Endothelial cell of umbilical vein (primary cell): Measurements from ENCODE around the gene OR6C76. TPM values are rescaled to one million over a fixed set of nuclear protein-coding genes. Genes with fewer than 3 reads are reported as not detected.

ENCODE experiments used
- BruUV-seq: library from RNA; stranded (reverse); fragments of 400-500 nt; replicated peaks from 2 replicates; lab custom pipeline; 2021; lab: Mats Ljungman, UMichigan
- CTCF ChIA-PET: fragments of 300-600, 350-600 bp; sonication (Branson Sonifier 250); formaldehyde crosslinking; loops from one replicate; lab custom pipeline; 2021; ENCODE audit warnings: antibody characterized with exemption, inconsistent platforms; lab: Charles Lee
- POLR2A ChIA-PET: fragments of 300-600, 350-600 bp; sonication (Branson Sonifier 250); formaldehyde crosslinking; loops from one replicate; lab custom pipeline; 2021; ENCODE audit warnings: antibody characterized with exemption, inconsistent platforms; lab: Charles Lee
- DNase-seq: peaks from one replicate; pipeline ENCODE4 v3.0.0-alpha.2; 2011; ENCODE audit warnings: low read depth, low spot score
- FAIRE-seq: peaks from 2 replicates; lab custom pipeline; 2011; peaks lifted over from hg19 to GRCh38; lab: Jason Lieb, UNC
- H2AFZ ChIP-seq: 2 replicates; pipeline ENCODE4 v1.6.0; 2012; ENCODE audit warnings: low read depth, low read length, control low read depth, inconsistent platforms
- H3K27ac ChIP-seq: 2 replicates; pipeline ENCODE4 v1.5.1; 2011; ENCODE audit warnings: low read depth, mild to moderate bottlenecking, control low read depth, low read length, moderate library complexity; ENCODE audit not compliant: insufficient read depth
- H3K27me3 ChIP-seq, 2 experiments: 2 replicates each; pipeline versions ENCODE4 v1.6.0 to v1.6.1; 2011; ENCODE audit warnings: low read length in 2 of 2, mixed read lengths in 1 of 2; ENCODE audit not compliant: control insufficient read depth in 2 of 2, insufficient read depth in 2 of 2
- H3K36me3 ChIP-seq, 2 experiments: 2 replicates in 1 of 2; 3 replicates in 1 of 2; pipeline ENCODE4 v1.5.1; 2011; ENCODE audit warnings: low read length in 2 of 2, mild to moderate bottlenecking in 1 of 2, moderate library complexity in 1 of 2; ENCODE audit not compliant: control insufficient read depth in 2 of 2, insufficient read depth in 2 of 2; ENCODE audit errors: extremely low read depth in 1 of 2
- H3K4me1 ChIP-seq: 3 replicates; pipeline ENCODE4 v1.5.1; 2011; ENCODE audit warnings: mild to moderate bottlenecking, low read length; ENCODE audit not compliant: control insufficient read depth, insufficient read depth; ENCODE audit errors: extremely low read depth
- H3K4me2 ChIP-seq: 2 replicates; pipeline ENCODE4 v1.6.1; 2011; ENCODE audit warnings: low read length, control low read depth, mixed read lengths; ENCODE audit not compliant: insufficient read depth
- H3K4me3 ChIP-seq, 3 experiments: fragments of 200-600 bp in 1 of 3; sonication (generic), shearing (Covaris generic) in 1 of 3; replicated peaks in 1 of 3; 2 replicates each; pipeline ENCODE4 v1.5.1; 2011 to 2016; ENCODE audit warnings: control low read depth in 3 of 3, low read length in 3 of 3, mild to moderate bottlenecking in 2 of 3, inconsistent platforms in 1 of 3, low read depth in 1 of 3, moderate library complexity in 1 of 3; ENCODE audit not compliant: insufficient read depth in 1 of 3
- H3K79me2 ChIP-seq: 2 replicates; pipeline ENCODE4 v1.6.0; 2012; ENCODE audit warnings: low read length, inconsistent platforms; ENCODE audit not compliant: control insufficient read depth, insufficient read depth
- H3K9ac ChIP-seq: replicated peaks from 2 replicates; pipeline ENCODE3; 2011; ENCODE audit warnings: low read length, control low read depth; ENCODE audit not compliant: insufficient read depth; ENCODE audit errors: extremely low read depth
- H3K9me1 ChIP-seq: replicated peaks from 3 replicates; pipeline ENCODE4 v1.6.0; 2011; ENCODE audit warnings: mild to moderate bottlenecking, low read length; ENCODE audit not compliant: control insufficient read depth, insufficient read depth; ENCODE audit errors: extremely low read depth
- H3K9me3 ChIP-seq: replicated peaks from 2 replicates; pipeline ENCODE4 v1.5.1; 2012; ENCODE audit warnings: low read length, inconsistent platforms; ENCODE audit not compliant: control insufficient read depth, insufficient read depth
- H4K20me1 ChIP-seq: replicated peaks from 2 replicates; pipeline ENCODE3; 2011; ENCODE audit warnings: mild to moderate bottlenecking, low read length; ENCODE audit not compliant: control insufficient read depth, insufficient read depth; ENCODE audit errors: extremely low read depth
- EZH2 ChIP-seq: IDR thresholded peaks from 2 replicates; pipeline ENCODE4 v1.6.1; 2012; ENCODE audit warnings: borderline replicate concordance, low read depth, mild to moderate bottlenecking, moderate library complexity, low read length, inconsistent platforms; ENCODE audit not compliant: severe bottlenecking
- FOS ChIP-seq: IDR thresholded peaks from 2 replicates; pipeline ENCODE4 v1.6.1; 2011; ENCODE audit warnings: mild to moderate bottlenecking, low read length, moderate library complexity, borderline replicate concordance; ENCODE audit not compliant: insufficient read depth
- GATA2 ChIP-seq: IDR thresholded peaks from 2 replicates; pipeline ENCODE4 v1.7.0; 2011; ENCODE audit warnings: low read depth, mild to moderate bottlenecking, moderate library complexity, mixed read lengths, low read length; ENCODE audit not compliant: insufficient read length, insufficient read depth
- JUN ChIP-seq: IDR thresholded peaks from 2 replicates; pipeline ENCODE4 v1.6.1; 2011; ENCODE audit warnings: borderline replicate concordance, low read depth; ENCODE audit not compliant: insufficient read length, insufficient read depth
- MYC ChIP-seq: IDR thresholded peaks from one replicate; pipeline ENCODE4 v1.6.1; 2011; ENCODE audit warnings: mild to moderate bottlenecking, low read depth, low read length
- POLR2A ChIP-seq: IDR thresholded peaks from 2 replicates; pipeline ENCODE4 v1.6.1; 2012; ENCODE audit warnings: low read depth, mild to moderate bottlenecking, control low read depth, low read length
- POLR2AphosphoS5 ChIP-seq: IDR thresholded peaks from 2 replicates; pipeline ENCODE4 v1.6.1; 2012; ENCODE audit warnings: low read depth, mild to moderate bottlenecking, control low read depth, low read length, moderate library complexity; ENCODE audit not compliant: insufficient read depth
- dilution Hi-C: fragments of 300-500 bp; cut with MboI; formaldehyde crosslinking; loops from one replicate; pipeline ENCODE4 v1.15.0; 2019; ENCODE audit warnings: low sequenced_read_pairs; ENCODE audit not compliant: extremely low pct_ligation_motif_present
- intact Hi-C: fragments of 100-400 bp; cut with micrococcal nuclease; formaldehyde crosslinking; loops from one replicate; pipeline ENCODE4 v1.10.0; 2022
- polyA plus RNA-seq, 4 experiments: library from polyadenylated mRNA; depleted of rRNA in 3 of 4; stranded (reverse) in 3 of 4; unstranded in 1 of 4; fragments of >200 nt; gene quantifications; 2 replicates each; pipeline versions ENCODE4 v1.2.1 to v1.2.3, GENCODE V29; 2011 to 2012; ENCODE audit warnings: missing spikeins in 1 of 4
- total RNA-seq: library from RNA; stranded (reverse); gene quantifications from 2 replicates; pipeline ENCODE4 v1.2.3, GENCODE V29; 2021
- TF ChIP-seq, protein P1 (sequence below), 2 donors: IDR thresholded peaks; 1 replicate in 1 of 2; 2 replicates in 1 of 2; pipeline ENCODE4 v1.5.1; 2011; ENCODE audit warnings: low read length in 2 of 2, mild to moderate bottlenecking in 2 of 2, moderate library complexity in 2 of 2, control low read depth in 1 of 2, inconsistent platforms in 1 of 2, low read depth in 1 of 2; ENCODE audit not compliant: insufficient read depth in 1 of 2; ENCODE audit errors: extremely low read depth in 1 of 2
- TF ChIP-seq, protein P2 (sequence below): IDR thresholded peaks from 2 replicates; pipeline ENCODE4 v1.6.1; 2011; ENCODE audit not compliant: insufficient read depth, insufficient read length

Gene OR6C76
- total and polyA plus RNA-seq, 2 donors (not counting 3 experiments of a cell fraction or from before 2014, with no cell fraction given): not detected

DNA sequence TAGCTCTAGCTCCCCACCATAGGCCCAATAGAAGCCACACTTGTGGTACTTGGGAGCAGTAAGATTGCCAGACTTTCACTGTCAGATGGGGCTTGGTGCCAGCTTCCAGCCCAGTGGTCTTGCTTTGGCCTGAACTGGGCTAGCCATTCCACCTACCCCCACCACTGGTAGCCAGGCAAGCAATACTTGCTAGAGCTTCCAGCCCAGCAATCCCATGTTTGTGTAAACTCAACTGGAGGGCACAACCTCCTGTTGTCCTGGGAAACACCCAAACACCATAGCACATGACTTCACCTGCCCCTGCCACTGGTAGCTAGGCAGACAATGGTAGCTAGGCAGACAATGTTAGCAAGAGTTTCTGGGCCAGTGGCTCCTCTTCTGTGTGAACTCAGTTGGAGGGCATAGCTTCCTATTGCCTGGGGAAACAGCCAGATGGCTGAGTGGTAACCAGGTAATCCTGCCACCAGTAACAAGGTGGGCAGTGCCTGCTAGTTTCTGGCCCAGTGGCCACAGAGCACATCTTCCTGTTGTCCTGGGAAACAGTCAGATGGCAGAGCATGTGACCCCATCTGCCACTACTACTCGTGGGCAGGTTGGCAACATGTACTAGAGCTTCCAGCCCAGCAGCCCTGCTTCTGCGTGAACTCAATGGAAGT is 5.6 kb upstream of the OR6C76 start:
- Histone ChIP-seq H3K9me3 (no peaks in the 10 kb centered on the region), H3K4me3 (no peak overlapping the region), H3K27ac (no peak overlapping the region), H4K20me1 (no peaks in the 10 kb centered on the region), H3K4me2 (no peak overlapping the region), H3K79me2 (no peaks in the 10 kb centered on the region), H2AFZ (no peak overlapping the region), H3K9me1 (no peaks in the 10 kb centered on the region), H3K27me3 (peaks cover 0 to 2% of the 10 kb centered on the region in 2 experiments), H3K4me1 (no peaks in the 10 kb centered on the region), H3K9ac (no peak overlapping the region), H3K36me3 (no peaks in the 10 kb centered on the region)
- BruUV-seq: no TSS peak
- CTCF ChIA-PET: no interaction called here
- intact Hi-C loops (no loop called here), dilution Hi-C loops (no loop called here)
- no peak for DNase-seq
- POLR2A ChIA-PET: no interaction called here
- TF ChIP-seq, protein P1, sequence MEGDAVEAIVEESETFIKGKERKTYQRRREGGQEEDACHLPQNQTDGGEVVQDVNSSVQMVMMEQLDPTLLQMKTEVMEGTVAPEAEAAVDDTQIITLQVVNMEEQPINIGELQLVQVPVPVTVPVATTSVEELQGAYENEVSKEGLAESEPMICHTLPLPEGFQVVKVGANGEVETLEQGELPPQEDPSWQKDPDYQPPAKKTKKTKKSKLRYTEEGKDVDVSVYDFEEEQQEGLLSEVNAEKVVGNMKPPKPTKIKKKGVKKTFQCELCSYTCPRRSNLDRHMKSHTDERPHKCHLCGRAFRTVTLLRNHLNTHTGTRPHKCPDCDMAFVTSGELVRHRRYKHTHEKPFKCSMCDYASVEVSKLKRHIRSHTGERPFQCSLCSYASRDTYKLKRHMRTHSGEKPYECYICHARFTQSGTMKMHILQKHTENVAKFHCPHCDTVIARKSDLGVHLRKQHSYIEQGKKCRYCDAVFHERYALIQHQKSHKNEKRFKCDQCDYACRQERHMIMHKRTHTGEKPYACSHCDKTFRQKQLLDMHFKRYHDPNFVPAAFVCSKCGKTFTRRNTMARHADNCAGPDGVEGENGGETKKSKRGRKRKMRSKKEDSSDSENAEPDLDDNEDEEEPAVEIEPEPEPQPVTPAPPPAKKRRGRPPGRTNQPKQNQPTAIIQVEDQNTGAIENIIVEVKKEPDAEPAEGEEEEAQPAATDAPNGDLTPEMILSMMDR (IDR thresholded peaks at IDR 0.05; ENCODE audit: extremely low read depth in 1 of 2, insufficient read depth in 1 of 2, low read depth in 1 of 2, low read length in 2 of 2): no peak
- TF ChIP-seq MYC: no peak
- no peak for TF ChIP-seq POLR2A
- TF ChIP-seq, protein P2, sequence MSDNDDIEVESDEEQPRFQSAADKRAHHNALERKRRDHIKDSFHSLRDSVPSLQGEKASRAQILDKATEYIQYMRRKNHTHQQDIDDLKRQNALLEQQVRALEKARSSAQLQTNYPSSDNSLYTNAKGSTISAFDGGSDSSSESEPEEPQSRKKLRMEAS: no peak
- no peak for TF ChIP-seq FOS
- TF ChIP-seq JUN: no peak
- no peak for TF ChIP-seq EZH2
- no peak for TF ChIP-seq GATA2
- no peak for TF ChIP-seq POLR2AphosphoS5
- FAIRE-seq: no peak
